ENCODE measurements around the gene PIK3R1.

GRCh38 chr5:68260467-68260866, 44.9 kb downstream of the PIK3R1 start:
- TF ChIP-seq CTCF (IDR thresholded peaks at IDR 0.05) (no peak), POLR2AphosphoS5 (IDR thresholded peaks at IDR 0.05) (no peak), POLR2A (IDR thresholded peaks at IDR 0.05) (no peak), EP300 (IDR thresholded peaks at IDR 0.05; ENCODE audit: low read depth) (no peak)
